H1 (cell line): ENCODE results near the gene TNFAIP1. TPM values are rescaled to one million over a fixed set of nuclear protein-coding genes. Genes with fewer than 3 reads are reported as not detected.

Source experiments
- CTCF ChIA-PET: fragments of 300-600 bp; sonication (Branson Sonifier 250); formaldehyde crosslinking; loops from one replicate; lab custom pipeline; 2021; ENCODE audit not compliant: partially characterized antibody; lab: Charles Lee
- POLR2A ChIA-PET: fragments of 300-600 bp; sonication (Branson Sonifier 250); formaldehyde crosslinking; loops from one replicate; lab custom pipeline; 2021; ENCODE audit warnings: inconsistent platforms; ENCODE audit not compliant: partially characterized antibody; lab: Charles Lee
- DNase-seq, 2 experiments: peaks; one replicate each; pipeline versions ENCODE4 v3.0.0 to v3.0.0-alpha.2; 2010 to 2022; ENCODE audit warnings: low spot score in 2 of 2, low read depth in 1 of 2, mixed read lengths in 1 of 2
- FAIRE-seq: peaks from 2 replicates; lab custom pipeline; 2011; peaks lifted over from hg19 to GRCh38; lab: Jason Lieb, UNC
- H2AFZ ChIP-seq: 2 replicates; pipeline ENCODE4 v1.8.1; 2012; ENCODE audit warnings: low read length, inconsistent platforms
- H2AK5ac ChIP-seq: 2 replicates; pipeline ENCODE4 v1.6.1; 2013; ENCODE audit warnings: low read depth, low read length
- H2BK120ac ChIP-seq: replicated peaks from 2 replicates; pipeline ENCODE3; 2013; ENCODE audit warnings: low read depth, low read length, inconsistent platforms
- H2BK12ac ChIP-seq: 2 replicates; pipeline ENCODE4 v1.6.1; 2013; ENCODE audit warnings: low read depth, low read length
- H2BK15ac ChIP-seq: 2 replicates; pipeline ENCODE4 v1.6.1; 2013; ENCODE audit warnings: low read length
- H2BK20ac ChIP-seq: 2 replicates; pipeline ENCODE4 v1.6.1; 2013; ENCODE audit warnings: low read length
- H2BK5ac ChIP-seq: 2 replicates; pipeline ENCODE4 v1.6.1; 2013; ENCODE audit warnings: low read depth, low read length
- H3K14ac ChIP-seq: 2 replicates; pipeline ENCODE4 v1.6.1; 2013; ENCODE audit warnings: inconsistent platforms; ENCODE audit not compliant: insufficient read length
- H3K18ac ChIP-seq: 2 replicates; pipeline ENCODE4 v1.6.1; 2013; ENCODE audit warnings: low read length; ENCODE audit errors: extremely low read depth
- H3K23ac ChIP-seq: 2 replicates; pipeline ENCODE4 v1.6.1; 2013; ENCODE audit warnings: inconsistent platforms; ENCODE audit not compliant: insufficient read length
- H3K23me2 ChIP-seq: 2 replicates; pipeline ENCODE4 v1.6.1; 2013; ENCODE audit warnings: low read depth, low read length
- H3K27ac ChIP-seq: 2 replicates; pipeline ENCODE4 v1.6.1; 2011; ENCODE audit warnings: low read depth, low read length, inconsistent platforms
- H3K27me3 ChIP-seq, 4 experiments: replicated peaks in 1 of 4; 1 replicate in 1 of 4; 2 replicates in 3 of 4; pipeline versions ENCODE4 v1.6.1 to v1.8.1; 2011 to 2013; ENCODE audit warnings: low read length in 3 of 4, mild to moderate bottlenecking in 3 of 4, inconsistent platforms in 2 of 4, mixed read lengths in 2 of 4, moderate library complexity in 1 of 4; ENCODE audit not compliant: control insufficient read depth in 3 of 4, insufficient read depth in 3 of 4; ENCODE audit errors: extremely low read depth in 1 of 4
- H3K36me3 ChIP-seq, 4 experiments: 2 replicates each; pipeline versions ENCODE4 v1.6.1 to v1.8.1; 2011 to 2013; ENCODE audit warnings: mild to moderate bottlenecking in 4 of 4, low read length in 3 of 4, moderate library complexity in 2 of 4, control low read depth in 1 of 4, inconsistent platforms in 1 of 4; ENCODE audit not compliant: insufficient read depth in 4 of 4, control insufficient read depth in 2 of 4
- H3K4ac ChIP-seq: replicated peaks from 2 replicates; pipeline ENCODE3; 2013; ENCODE audit warnings: low read length, low read depth, mixed read lengths, inconsistent platforms; ENCODE audit not compliant: insufficient read length
- H3K4me1 ChIP-seq, 4 experiments: replicated peaks in 1 of 4; 1 replicate in 1 of 4; 2 replicates in 3 of 4; pipeline versions ENCODE4 v1.6.1 to v1.8.1; 2011 to 2013; ENCODE audit warnings: low read length in 3 of 4, inconsistent platforms in 2 of 4, mixed read lengths in 1 of 4; ENCODE audit not compliant: insufficient read depth in 4 of 4, control insufficient read depth in 3 of 4
- H3K4me2 ChIP-seq, 2 experiments: 2 replicates each; pipeline versions ENCODE4 v1.6.1 to v1.8.1; 2011 to 2013; ENCODE audit warnings: low read depth in 2 of 2, low read length in 2 of 2, control low read depth in 1 of 2, inconsistent platforms in 1 of 2, mild to moderate bottlenecking in 1 of 2; ENCODE audit not compliant: insufficient read depth in 1 of 2
- H3K4me3 ChIP-seq, 4 experiments: fragments of 200-600, 300-600 bp in 1 of 4; sonication (generic), shearing (Covaris generic), sonication (Bioruptor Twin) in 1 of 4; 2 replicates each; pipeline versions ENCODE4 v1.5.1 to v1.8.1; 2011 to 2016; ENCODE audit warnings: low read length in 4 of 4, low read depth in 3 of 4, control low read depth in 2 of 4, inconsistent platforms in 2 of 4, mild to moderate bottlenecking in 2 of 4, mixed read lengths in 1 of 4, moderate library complexity in 1 of 4; ENCODE audit not compliant: insufficient read depth in 2 of 4; ENCODE audit errors: extremely low read depth in 1 of 4
- H3K56ac ChIP-seq: replicated peaks from 2 replicates; pipeline ENCODE3; 2013; ENCODE audit warnings: low read depth, mild to moderate bottlenecking, mixed read lengths, low read length, inconsistent platforms; ENCODE audit not compliant: insufficient read length
- H3K79me1 ChIP-seq: 2 replicates; pipeline ENCODE4 v1.6.1; 2013; ENCODE audit warnings: low read depth, low read length, control low read depth
- H3K79me2 ChIP-seq, 2 experiments: 2 replicates each; pipeline versions ENCODE4 v1.6.1 to v1.8.1; 2012 to 2013; ENCODE audit warnings: low read length in 2 of 2, mild to moderate bottlenecking in 2 of 2, inconsistent platforms in 1 of 2; ENCODE audit not compliant: insufficient read depth in 2 of 2, control insufficient read depth in 1 of 2
- H3K9ac ChIP-seq, 4 experiments: replicated peaks in 1 of 4; 1 replicate in 1 of 4; 2 replicates in 3 of 4; pipeline versions ENCODE4 v1.6.1 to v1.8.1; 2011 to 2013; ENCODE audit warnings: low read depth in 3 of 4, low read length in 3 of 4, control low read depth in 2 of 4, mild to moderate bottlenecking in 2 of 4, moderate library complexity in 2 of 4, inconsistent platforms in 1 of 4; ENCODE audit errors: extremely low read depth in 1 of 4
- H3K9me3 ChIP-seq, 2 experiments: 2 replicates each; pipeline versions ENCODE4 v1.6.1 to v1.8.1; 2012 to 2013; ENCODE audit warnings: mild to moderate bottlenecking in 2 of 2, moderate library complexity in 2 of 2, control low read depth in 1 of 2, inconsistent platforms in 1 of 2, low read depth in 1 of 2, low read length in 1 of 2, mixed read lengths in 1 of 2; ENCODE audit not compliant: insufficient read depth in 2 of 2
- H4K20me1 ChIP-seq, 2 experiments: replicated peaks in 1 of 2; 2 replicates each; pipeline versions ENCODE3 to v1.8.1; 2011 to 2013; ENCODE audit warnings: inconsistent platforms in 2 of 2, low read length in 2 of 2, mild to moderate bottlenecking in 1 of 2; ENCODE audit not compliant: insufficient read depth in 2 of 2, control insufficient read depth in 1 of 2
- H4K5ac ChIP-seq: 2 replicates; pipeline ENCODE4 v1.6.1; 2013; ENCODE audit warnings: low read length, low read depth, mixed read lengths, inconsistent platforms; ENCODE audit not compliant: insufficient read length
- H4K8ac ChIP-seq: 2 replicates; pipeline ENCODE4 v1.8.0; 2013; ENCODE audit warnings: mild to moderate bottlenecking, moderate library complexity, low read length, inconsistent platforms; ENCODE audit not compliant: insufficient read depth; ENCODE audit errors: extremely low read depth
- H4K91ac ChIP-seq: replicated peaks from 2 replicates; pipeline ENCODE3; 2013; ENCODE audit warnings: low read length, mixed read lengths, inconsistent platforms; ENCODE audit not compliant: insufficient read length
- CBX5 ChIP-seq: fragments of 300-800, 300-1000 bp; sonication (generic); IDR thresholded peaks from 2 replicates; pipeline ENCODE4 v1.7.1; 2016; ENCODE audit warnings: antibody characterized with exemption, low read length, low read depth
- CHD1 ChIP-seq: IDR thresholded peaks from 2 replicates; pipeline ENCODE4 v1.6.1; 2012; ENCODE audit warnings: low read depth, low read length, improper control_type of control experiment
- CREB1 ChIP-seq: IDR thresholded peaks from 2 replicates; pipeline ENCODE4 v1.6.1; 2012; ENCODE audit warnings: inconsistent platforms
- JUN ChIP-seq: IDR thresholded peaks from 2 replicates; pipeline ENCODE4 v1.6.1; 2011; ENCODE audit warnings: low read depth, mild to moderate bottlenecking, improper control_type of control experiment, low read length
- JUND ChIP-seq: IDR thresholded peaks from 2 replicates; pipeline ENCODE4 v1.6.1; 2011; ENCODE audit warnings: mild to moderate bottlenecking, improper control_type of control experiment, low read length
- MAX ChIP-seq: IDR thresholded peaks from 2 replicates; pipeline ENCODE4 v1.6.1; 2012; ENCODE audit warnings: inconsistent platforms
- NRF1 ChIP-seq: IDR thresholded peaks from 2 replicates; pipeline ENCODE4 v1.6.1; 2011; ENCODE audit warnings: mild to moderate bottlenecking, low read depth, low read length, improper control_type of control experiment
- POLR2A ChIP-seq, 2 experiments: IDR thresholded peaks; 1 replicate in 1 of 2; 2 replicates in 1 of 2; pipeline ENCODE4 v1.6.1; 2011; ENCODE audit warnings: low read depth in 2 of 2, low read length in 2 of 2, mild to moderate bottlenecking in 2 of 2; ENCODE audit errors: control extremely low read depth in 1 of 2
- RBBP5 ChIP-seq: IDR thresholded peaks from 2 replicates; pipeline ENCODE4 v1.7.1; 2012; ENCODE audit warnings: low read depth, mild to moderate bottlenecking, inconsistent platforms, low read length, moderate library complexity, borderline replicate concordance
- SIX5 ChIP-seq: IDR thresholded peaks from 2 replicates; pipeline ENCODE4 v1.6.1; 2011; ENCODE audit warnings: mild to moderate bottlenecking, low read depth, low read length
- SP1 ChIP-seq: IDR thresholded peaks from 2 replicates; pipeline ENCODE4 v1.6.1; 2011; ENCODE audit warnings: low read depth, low read length
- SP2 ChIP-seq: IDR thresholded peaks from 2 replicates; pipeline ENCODE4 v1.6.1; 2012; ENCODE audit warnings: mild to moderate bottlenecking, low read length, inconsistent platforms
- SP4 ChIP-seq: IDR thresholded peaks from 2 replicates; pipeline ENCODE4 v1.6.1; 2012; ENCODE audit warnings: low read length, inconsistent platforms
- SRF ChIP-seq: IDR thresholded peaks from 2 replicates; pipeline ENCODE4 v1.6.1; 2011; ENCODE audit warnings: mild to moderate bottlenecking, low read depth, low read length, moderate library complexity
- WGBS, 2 experiments: shearing (Covaris generic) in 1 of 2; methylation state at CpG; one replicate each; pipeline versions ENCODE4 v1.1.6 to v1.1.7; 2013 to 2015; ENCODE audit warnings: low lambda C conversion rate in 2 of 2, mixed read lengths in 2 of 2, inconsistent platforms in 1 of 2, low coverage in 1 of 2, missing lambda C conversion rate in 1 of 2; ENCODE audit not compliant: insufficient replicate concordance in 2 of 2, insufficient coverage in 1 of 2, insufficient read length in 1 of 2; ENCODE audit errors: extremely low coverage in 1 of 2, missing lambda C conversion rate in 1 of 2; 5-methylcytosine and 5-hydroxymethylcytosine counted together
- polyA plus RNA-seq, 7 experiments: library from polyadenylated mRNA; depleted of rRNA in 3 of 7; stranded (reverse) in 5 of 7; unstranded in 2 of 7; fragments of >200 nt in 5 of 7; fragments of 200-250 nt in 2 of 7; gene quantifications; 1 replicate in 5 of 7; 2 replicates in 1 of 7; 4 replicates in 1 of 7; pipeline versions ENCODE4 v1.2.1 to v1.2.3, GENCODE V29; 2011 to 2013; ENCODE audit warnings: missing spikeins in 2 of 7, mixed read lengths in 2 of 7
- total RNA-seq: library from RNA; stranded (reverse); fragmentation: NEBNext Ultra II Directional; extraction: Animal tissue kit (Norgen Biotek cat#: 25700); gene quantifications from 2 replicates; pipeline ENCODE4 v1.2.1, GENCODE V29; 2021
- TF ChIP-seq, protein P1 (sequence below): IDR thresholded peaks from 2 replicates; pipeline ENCODE4 v1.6.1; 2011; ENCODE audit warnings: low read depth, mild to moderate bottlenecking, low read length; ENCODE audit not compliant: insufficient read depth

Gene TNFAIP1
- total and polyA plus RNA-seq, 2 of the 8 experiments (the other 6 are each of a cell fraction or from before 2014, with no cell fraction given), result 16.9 to 19.5 TPM

DNA sequence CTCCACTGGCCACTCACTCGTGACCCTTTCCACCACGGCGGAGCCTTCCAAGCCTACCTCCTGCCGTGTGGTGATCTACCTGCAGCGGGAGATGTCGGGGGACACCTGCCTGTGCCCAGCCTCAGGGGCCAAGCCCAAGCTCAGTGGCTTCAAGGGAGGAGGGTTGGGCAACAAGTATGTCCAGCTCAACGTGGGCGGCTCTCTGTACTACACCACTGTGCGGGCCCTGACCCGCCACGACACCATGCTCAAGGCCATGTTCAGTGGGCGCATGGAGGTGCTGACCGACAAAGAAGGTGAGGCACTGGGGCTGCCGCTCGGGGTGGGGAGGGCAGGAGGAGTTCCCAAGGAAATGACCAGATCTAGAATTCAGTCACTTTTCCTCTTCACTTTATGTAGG is 3.9 kb downstream of the TNFAIP1 start:
- ChIA-PET POLR2A (interaction anchor here (0.7 to 1.7 kb wide), 5 partner anchors 9 to 504 kb away, joined by 3 to 5 read pairs (median 4); partner anchors contain the start of gene POLDIP2), CTCF (interaction anchor here (0.9 kb wide), 1 partner anchor 446 kb away, joined by 3 read pairs; the partner anchor contains the start of gene LYRM9)
- Histone ChIP-seq H3K23me2 (peaks cover 10% of the 10 kb centered on the region; the same call in 1 of the 2 replicates), H3K23ac (no peak overlapping the region), H3K9ac (no peak overlapping the region), H3K27me3 (no peaks in the 10 kb centered on the region), H2BK120ac (no peak overlapping the region), H3K4me1 (peaks cover 0 to 9% (median 6%) of the 10 kb centered on the region in 4 experiments; a peak in 6 of 7 replicates), H4K8ac (no peak overlapping the region), H3K9me3 (no peaks in the 10 kb centered on the region), H2AFZ (no peak overlapping the region), H2BK12ac (no peak overlapping the region), H4K91ac (no peak overlapping the region), H3K4me3 (no peak overlapping the region), H3K36me3 (peaks cover 4 to 20% (median 13%) of the 10 kb centered on the region in 4 experiments; a peak in 7 of 8 replicates), H3K18ac (no peak overlapping the region), H2AK5ac (no peak overlapping the region), H3K4me2 (no peak overlapping the region), H3K56ac (no peak overlapping the region), H4K20me1 (peaks cover 2 to 5% of the 10 kb centered on the region in 2 experiments), H3K27ac (no peak overlapping the region), H2BK20ac (no peak overlapping the region), H2BK5ac (no peak overlapping the region), H3K4ac (no peak overlapping the region), H3K79me2 (peaks cover 0 to 9% of the 10 kb centered on the region in 2 experiments; a peak in 2 of 4 replicates), H3K79me1 (peaks cover 12% of the 10 kb centered on the region), H2BK15ac (no peak overlapping the region), H3K14ac (no peak overlapping the region), H4K5ac (no peak overlapping the region)
- 90% methylated on average over 15 of the region's 15 CpGs; no CpG with 5 or more reads in 1 of the 2 experiments for WGBS, 2 experiments
- DNase-seq (no peak), FAIRE-seq (no peak)
- TF ChIP-seq NRF1 (no peak), MAX (no peak), SP1 (no peak), SRF (no peak), JUN (no peak), CREB1 (no peak), SIX5 (no peak), CBX5 (no peak), CHD1 (no peak), POLR2A (IDR thresholded peaks at IDR 0.05; ENCODE audit: control extremely low read depth in 1 of 2, low read depth in 2 of 2, low read length in 2 of 2) (no peak), RBBP5 (no peak), JUND (no peak), SP4 (no peak), SP2 (no peak)
- TF ChIP-seq, protein P1, sequence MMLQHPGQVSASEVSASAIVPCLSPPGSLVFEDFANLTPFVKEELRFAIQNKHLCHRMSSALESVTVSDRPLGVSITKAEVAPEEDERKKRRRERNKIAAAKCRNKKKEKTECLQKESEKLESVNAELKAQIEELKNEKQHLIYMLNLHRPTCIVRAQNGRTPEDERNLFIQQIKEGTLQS, result no peak
